ENCODE measurements around the gene GPHN.
"Not testable (repeated sequence)": the region's sequence is repeated elsewhere in the genome, so short reads cannot be mapped to it uniquely, and the experiment has no call there.

The GPHN gene

DNA sequence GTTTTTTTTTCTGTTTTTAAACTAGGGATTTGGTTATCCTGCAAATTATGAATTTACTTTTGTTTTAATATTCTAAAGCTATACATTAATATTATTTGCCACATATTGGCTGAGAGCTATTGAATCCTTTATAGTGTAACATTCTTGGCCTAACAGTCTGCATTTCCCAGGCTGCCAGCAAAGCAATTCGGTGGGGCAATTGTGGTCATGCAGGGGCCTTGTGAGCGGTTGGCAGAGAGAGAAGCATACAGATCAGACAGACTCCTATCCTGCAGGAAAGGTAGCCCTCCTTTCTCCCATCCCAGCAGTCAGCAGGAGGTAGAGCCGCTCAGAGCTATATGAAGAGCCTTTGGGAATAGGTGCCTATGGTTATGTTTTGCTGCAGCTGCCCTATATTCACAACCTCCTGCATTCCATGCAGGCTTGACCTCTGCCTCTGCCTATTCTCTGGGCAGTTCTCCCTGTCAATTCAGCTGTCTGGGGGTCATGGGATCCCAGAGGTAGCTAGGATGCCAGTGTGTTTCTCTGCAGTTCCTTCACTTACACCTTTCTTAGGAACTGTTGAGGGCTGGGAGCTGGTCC lies 144.7 kb downstream of the GPHN start:
- Histone ChIP-seq H3K27me3 (ENCODE audit: insufficient read depth, low read length) (no peaks in the 10 kb centered on the region), H3K4me1 (ENCODE audit: insufficient read depth, low read length) (peaks cover 33% of the 10 kb centered on the region), H2AFZ (ENCODE audit: low read depth, low read length) (no peak overlapping the region), H3K9me3 (ENCODE audit: low read length) (peaks cover 5% of the 10 kb centered on the region), H3K36me3 (ENCODE audit: insufficient read depth, low read length) (no peaks in the 10 kb centered on the region), H3K4me3 (ENCODE audit: low read length) (no peak overlapping the region)

DNA sequence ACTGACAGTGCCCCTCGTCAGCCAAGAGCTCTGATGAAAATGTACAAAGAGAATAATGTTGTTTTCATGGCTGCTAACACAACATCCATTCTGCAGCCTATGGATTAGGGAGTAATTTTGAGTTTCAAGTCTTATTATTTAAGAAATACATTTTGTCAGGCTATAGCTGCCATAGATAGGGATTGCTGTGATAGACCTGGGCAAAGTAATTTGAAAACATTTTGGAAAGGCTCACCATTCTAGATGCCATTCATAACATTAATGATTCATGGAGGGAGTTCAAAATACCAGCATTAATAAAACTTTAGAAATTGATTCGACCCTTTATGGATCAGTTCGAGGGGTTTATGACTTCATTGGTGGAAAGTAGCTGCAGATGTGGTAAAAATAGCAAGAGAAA lies 149.8 kb downstream of the GPHN start:
- H3K4me3 ChIP-seq (ENCODE audit: low read length), result no peak overlapping the region
- H3K9me3 ChIP-seq (ENCODE audit: low read length), result peaks cover 24% of the 10 kb centered on the region

DNA sequence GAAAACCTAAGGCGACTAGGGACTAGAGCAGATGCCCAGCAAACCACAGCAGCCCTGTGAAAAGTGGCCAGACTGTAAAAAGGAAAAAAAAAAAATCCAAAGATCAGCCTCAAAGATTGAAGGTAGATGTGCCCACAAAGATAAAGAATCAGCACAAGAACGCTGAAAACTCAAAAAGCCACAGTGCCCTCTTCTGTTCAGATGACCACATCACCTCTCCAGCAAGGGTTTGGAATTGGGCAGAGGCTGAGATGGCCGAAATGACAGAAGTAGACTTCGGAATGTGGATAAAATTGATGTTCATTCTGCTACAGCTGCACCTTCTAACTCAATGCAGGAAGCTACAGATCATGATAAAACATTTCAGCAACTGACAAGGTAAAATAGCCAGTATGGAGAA lies 154.4 kb downstream of the GPHN start:
- no peak overlapping the region for H2AFZ ChIP-seq (ENCODE audit: low read depth, low read length)
- no peaks in the 10 kb centered on the region for H3K4me1 ChIP-seq (ENCODE audit: insufficient read depth, low read length)
- no peak overlapping the region for H3K4me3 ChIP-seq (ENCODE audit: low read length)
- H3K36me3 ChIP-seq (ENCODE audit: insufficient read depth, low read length), result no peaks in the 10 kb centered on the region
- H3K27me3 ChIP-seq (ENCODE audit: insufficient read depth, low read length), result no peaks in the 10 kb centered on the region
- H3K9me3 ChIP-seq (ENCODE audit: low read length), result peaks cover 22% of the 10 kb centered on the region

More for the DNA sequence above, 149.8 kb downstream of the GPHN start:
- peaks cover 3% of the 10 kb centered on the region for H3K4me1 ChIP-seq (ENCODE audit: insufficient read depth, low read length)
- no peak overlapping the region for H2AFZ ChIP-seq (ENCODE audit: low read depth, low read length)
- H3K27me3 ChIP-seq (ENCODE audit: insufficient read depth, low read length), result no peaks in the 10 kb centered on the region
- no peaks in the 10 kb centered on the region for H3K36me3 ChIP-seq (ENCODE audit: insufficient read depth, low read length)

DNA sequence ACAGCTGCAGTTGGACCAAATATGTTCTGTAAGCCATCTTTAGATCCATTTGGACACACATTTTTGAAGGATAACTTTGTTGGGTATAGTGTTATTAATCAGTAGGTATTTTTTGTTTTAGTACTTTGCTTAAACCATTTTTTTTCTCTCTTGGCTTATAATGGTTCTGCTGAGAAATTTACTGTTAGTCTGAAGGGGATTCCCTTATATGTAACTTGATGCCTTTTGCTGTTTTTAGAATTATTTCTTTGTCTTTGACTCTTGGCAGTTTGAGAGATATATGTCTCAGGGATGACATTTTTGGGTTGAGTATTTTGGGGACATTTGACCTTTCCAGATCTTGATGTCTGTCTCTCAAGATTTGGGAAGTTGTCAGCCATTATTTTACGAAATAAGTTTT lies 169.8 kb downstream of the GPHN start:
- Histone ChIP-seq H2AFZ (ENCODE audit: low read depth, low read length) (no peak overlapping the region), H3K27me3 (ENCODE audit: insufficient read depth, low read length) (no peaks in the 10 kb centered on the region), H3K9me3 (ENCODE audit: low read length) (peaks cover 9% of the 10 kb centered on the region), H3K4me1 (ENCODE audit: insufficient read depth, low read length) (no peaks in the 10 kb centered on the region), H3K36me3 (ENCODE audit: insufficient read depth, low read length) (no peaks in the 10 kb centered on the region), H3K4me3 (ENCODE audit: low read length) (no peak overlapping the region)

DNA sequence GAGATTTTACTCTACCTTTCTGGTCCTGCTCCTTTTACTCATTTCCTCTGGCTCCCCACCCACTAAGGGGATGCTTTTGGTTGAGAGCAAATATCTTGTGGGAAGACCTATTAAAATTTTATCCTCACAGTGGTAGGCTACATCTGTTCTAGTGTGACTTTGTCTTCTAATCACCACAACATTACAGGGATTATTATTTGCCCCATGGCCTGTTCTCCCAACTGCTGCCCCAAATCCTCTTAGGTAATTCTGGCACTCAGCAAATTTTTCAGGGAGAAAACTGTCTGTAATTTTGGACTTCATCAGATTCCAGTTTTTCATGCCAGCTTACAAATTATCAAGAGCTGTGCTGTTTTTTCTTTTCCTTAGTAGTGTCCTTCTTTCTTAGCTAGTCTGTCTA lies 172.3 kb downstream of the GPHN start:
- Histone ChIP-seq H3K27me3 (ENCODE audit: insufficient read depth, low read length) (no peaks in the 10 kb centered on the region), H2AFZ (ENCODE audit: low read depth, low read length) (no peak overlapping the region), H3K36me3 (ENCODE audit: insufficient read depth, low read length) (no peaks in the 10 kb centered on the region), H3K4me1 (ENCODE audit: insufficient read depth, low read length) (no peaks in the 10 kb centered on the region), H3K9me3 (ENCODE audit: low read length) (peaks cover 7% of the 10 kb centered on the region), H3K4me3 (ENCODE audit: low read length) (no peak overlapping the region)

DNA sequence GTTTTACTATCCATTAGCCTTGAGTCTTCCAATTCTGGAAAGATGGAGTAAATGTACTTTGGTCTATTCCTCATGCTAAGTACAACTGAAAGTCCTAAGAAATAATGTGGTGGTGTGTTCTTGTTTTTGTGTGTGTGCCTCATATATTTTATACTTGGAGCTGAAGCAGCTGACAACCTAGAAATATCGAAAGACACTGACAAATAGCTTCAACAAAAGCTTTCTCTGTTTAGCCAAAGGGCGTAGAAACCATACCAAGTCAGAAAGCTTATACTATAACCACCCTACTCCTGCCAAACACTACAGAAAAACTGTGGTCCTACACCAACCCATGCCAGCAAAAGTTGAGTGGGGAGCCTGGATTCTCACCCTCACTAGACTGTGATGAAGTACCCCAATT lies 188.4 kb downstream of the GPHN start:
- H3K27me3 ChIP-seq (ENCODE audit: insufficient read depth, low read length), result no peaks in the 10 kb centered on the region
- no peaks in the 10 kb centered on the region for H3K4me1 ChIP-seq (ENCODE audit: insufficient read depth, low read length)
- H3K9me3 ChIP-seq (ENCODE audit: low read length), result peaks cover 4% of the 10 kb centered on the region
- H3K36me3 ChIP-seq (ENCODE audit: insufficient read depth, low read length), result peaks cover 3% of the 10 kb centered on the region
- H3K4me3 ChIP-seq (ENCODE audit: low read length), result no peak overlapping the region
- no peak overlapping the region for H2AFZ ChIP-seq (ENCODE audit: low read depth, low read length)

DNA sequence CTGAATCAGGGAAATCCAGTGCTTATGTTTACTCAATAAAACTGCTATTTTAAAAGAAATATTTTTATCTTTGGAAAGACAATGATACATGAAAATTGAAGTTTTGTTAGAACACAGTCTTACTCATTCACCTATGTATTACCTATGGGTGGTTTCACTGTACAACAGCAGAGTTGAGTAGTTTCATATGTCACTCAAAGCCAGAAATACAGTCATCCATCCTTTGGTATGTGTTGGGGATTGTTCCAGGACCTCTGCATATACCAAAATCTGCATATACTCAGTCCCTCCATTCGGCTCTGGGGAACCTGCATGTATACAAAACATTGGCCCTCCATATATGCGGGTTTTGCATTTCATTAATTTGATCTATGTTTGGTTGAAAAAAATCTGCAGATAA lies 190.6 kb downstream of the GPHN start:
- Histone ChIP-seq H2AFZ (ENCODE audit: low read depth, low read length) (no peak overlapping the region), H3K4me3 (ENCODE audit: low read length) (no peak overlapping the region), H3K4me1 (ENCODE audit: insufficient read depth, low read length) (no peaks in the 10 kb centered on the region), H3K27me3 (ENCODE audit: insufficient read depth, low read length) (no peaks in the 10 kb centered on the region), H3K9me3 (ENCODE audit: low read length) (peaks cover 10% of the 10 kb centered on the region), H3K36me3 (ENCODE audit: insufficient read depth, low read length) (peaks cover 3% of the 10 kb centered on the region)

DNA sequence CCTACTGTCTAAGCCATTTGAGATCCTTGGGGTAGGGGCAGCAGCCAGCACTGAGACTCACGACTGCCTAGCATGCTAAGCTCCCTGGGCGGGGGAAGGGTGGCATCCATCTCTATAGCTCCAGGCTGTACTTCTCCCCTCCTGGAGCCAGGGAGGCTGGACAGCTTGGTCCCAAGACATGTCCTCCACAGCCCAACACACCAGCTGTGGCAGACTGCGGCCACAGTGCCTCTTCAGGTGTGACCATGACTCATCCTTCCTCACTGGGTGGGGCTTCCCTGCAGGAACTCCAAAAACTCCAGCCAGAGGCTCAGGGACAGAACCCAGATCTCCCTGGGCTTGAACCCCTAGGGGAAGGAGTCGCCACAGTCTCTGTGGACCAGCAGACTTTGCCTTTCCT lies 193.9 kb downstream of the GPHN start:
- Histone ChIP-seq H3K4me1 (ENCODE audit: insufficient read depth, low read length) (no peaks in the 10 kb centered on the region), H3K36me3 (ENCODE audit: insufficient read depth, low read length) (no peaks in the 10 kb centered on the region), H3K9me3 (ENCODE audit: low read length) (peaks cover 8% of the 10 kb centered on the region), H3K4me3 (ENCODE audit: low read length) (no peak overlapping the region), H3K27me3 (ENCODE audit: insufficient read depth, low read length) (no peaks in the 10 kb centered on the region), H2AFZ (ENCODE audit: low read depth, low read length) (no peak overlapping the region)

DNA sequence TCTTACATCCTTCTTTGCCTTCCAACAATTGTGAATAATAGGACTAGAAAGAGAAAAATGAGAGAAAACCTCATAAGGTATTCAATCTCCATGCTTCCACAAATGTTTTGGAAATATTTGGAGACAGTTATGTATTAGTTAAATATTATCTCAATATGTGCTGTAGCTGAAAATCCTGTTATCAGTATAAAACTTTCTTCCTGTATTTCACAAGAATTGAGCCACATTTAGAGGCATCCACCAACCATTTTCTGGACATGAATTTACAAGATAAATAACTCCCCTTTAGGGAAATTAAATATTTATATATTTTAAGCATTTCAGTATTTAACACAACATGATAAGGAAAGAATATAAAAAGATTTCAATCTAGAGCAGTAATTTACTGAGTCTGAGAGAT lies 200.3 kb downstream of the GPHN start:
- no peak overlapping the region for H2AFZ ChIP-seq (ENCODE audit: low read depth, low read length)
- no peak overlapping the region for H3K4me3 ChIP-seq (ENCODE audit: low read length)
- H3K9me3 ChIP-seq (ENCODE audit: low read length), result no peaks in the 10 kb centered on the region
- no peaks in the 10 kb centered on the region for H3K27me3 ChIP-seq (ENCODE audit: insufficient read depth, low read length)
- H3K36me3 ChIP-seq (ENCODE audit: insufficient read depth, low read length), result no peaks in the 10 kb centered on the region
- no peaks in the 10 kb centered on the region for H3K4me1 ChIP-seq (ENCODE audit: insufficient read depth, low read length)

DNA sequence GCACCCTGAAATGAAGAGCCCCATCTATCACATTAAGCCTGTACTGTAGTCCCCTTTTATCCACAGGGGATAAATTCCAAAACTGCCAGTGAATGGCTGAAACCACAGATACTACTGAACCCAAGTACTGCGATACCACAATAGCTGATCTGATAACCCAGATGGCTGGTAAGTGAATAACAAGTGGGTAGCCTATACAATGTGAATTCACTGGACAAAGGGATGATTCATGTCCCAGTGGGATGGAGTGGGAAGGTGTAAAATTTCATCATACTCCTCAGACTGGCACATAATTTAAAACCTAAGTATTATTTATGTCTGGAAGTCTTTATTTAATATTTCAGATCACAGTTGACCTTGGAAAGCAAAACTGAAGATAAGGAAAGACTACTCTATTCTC lies 201.3 kb downstream of the GPHN start:
- Histone ChIP-seq H3K27me3 (ENCODE audit: insufficient read depth, low read length) (no peaks in the 10 kb centered on the region), H3K4me1 (ENCODE audit: insufficient read depth, low read length) (no peaks in the 10 kb centered on the region), H3K4me3 (ENCODE audit: low read length) (no peak overlapping the region), H3K9me3 (ENCODE audit: low read length) (no peaks in the 10 kb centered on the region), H2AFZ (ENCODE audit: low read depth, low read length) (no peak overlapping the region), H3K36me3 (ENCODE audit: insufficient read depth, low read length) (no peaks in the 10 kb centered on the region)

DNA sequence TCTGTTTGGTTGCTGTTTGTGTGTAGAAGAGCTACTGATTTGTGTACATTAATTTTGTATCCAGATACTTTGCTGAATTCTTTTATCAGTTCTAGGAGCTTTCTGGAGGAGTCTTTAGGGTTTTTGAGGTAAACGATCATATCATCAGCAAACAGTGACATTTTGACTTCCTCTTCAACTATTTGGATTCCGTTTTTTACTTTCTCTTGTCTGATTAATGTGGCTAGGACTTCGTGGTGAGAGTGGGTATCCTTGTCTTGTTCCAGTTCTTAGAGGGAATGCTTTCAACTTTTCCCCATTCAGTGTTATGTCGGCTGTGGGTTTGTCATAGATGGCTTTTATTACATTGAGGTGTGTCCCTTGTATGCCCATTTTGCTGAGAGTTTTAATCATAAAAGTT lies 206.3 kb downstream of the GPHN start:
- H3K27me3 ChIP-seq (ENCODE audit: insufficient read depth, low read length), result not testable (repeated sequence)

DNA sequence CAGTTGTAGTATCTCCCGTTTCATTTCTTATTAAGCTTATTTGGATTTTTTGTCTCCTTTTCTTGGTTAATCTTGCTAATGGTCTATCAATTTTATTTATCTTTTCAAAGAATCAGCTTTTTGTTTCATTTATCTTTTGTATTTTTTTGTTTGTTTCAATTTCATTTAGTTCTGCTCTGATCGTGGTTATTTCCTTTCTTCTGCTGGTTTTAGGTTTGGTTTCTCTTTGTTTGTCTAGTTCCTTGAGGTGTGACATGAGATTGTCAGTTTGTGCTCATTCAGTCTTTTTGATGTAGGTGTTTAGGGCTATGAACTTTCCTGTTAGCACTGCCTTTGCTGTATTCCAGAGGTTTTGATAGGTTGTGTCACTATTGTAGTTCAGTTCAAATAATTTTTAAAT lies 207.4 kb downstream of the GPHN start:
- not testable (repeated sequence) for H3K9me3 ChIP-seq (ENCODE audit: low read length); H3K4me1 ChIP-seq (ENCODE audit: insufficient read depth, low read length); H3K36me3 ChIP-seq (ENCODE audit: insufficient read depth, low read length); H3K4me3 ChIP-seq (ENCODE audit: low read length); H3K27me3 ChIP-seq (ENCODE audit: insufficient read depth, low read length); H2AFZ ChIP-seq (ENCODE audit: low read depth, low read length)

More for the DNA sequence above, 206.3 kb downstream of the GPHN start:
- not testable (repeated sequence) for H3K9me3 ChIP-seq (ENCODE audit: low read length); H3K4me1 ChIP-seq (ENCODE audit: insufficient read depth, low read length); H3K36me3 ChIP-seq (ENCODE audit: insufficient read depth, low read length); H2AFZ ChIP-seq (ENCODE audit: low read depth, low read length); H3K4me3 ChIP-seq (ENCODE audit: low read length)

DNA sequence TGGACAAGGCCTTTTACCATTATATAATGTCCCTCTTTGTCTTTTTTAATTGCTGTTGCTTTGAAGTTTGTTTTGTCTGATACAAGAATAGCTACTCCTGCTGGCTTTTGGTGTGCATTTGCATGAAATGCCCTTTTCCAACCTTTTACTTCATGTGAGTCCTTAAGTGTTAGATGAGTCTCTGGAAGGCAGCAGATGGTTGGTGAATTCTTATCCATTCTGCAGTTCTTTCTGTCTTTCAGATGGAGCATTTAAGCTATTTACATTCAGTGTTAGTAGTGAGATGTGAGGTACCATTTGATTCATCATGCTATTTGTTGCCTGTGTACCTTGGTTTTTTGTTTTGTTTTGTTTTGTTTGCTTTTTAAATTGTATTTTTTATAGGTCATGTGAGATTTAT lies 208.3 kb downstream of the GPHN start:
- Histone ChIP-seq H3K9me3 (ENCODE audit: low read length) (no peaks in the 10 kb centered on the region), H3K4me3 (ENCODE audit: low read length) (no peak overlapping the region), H3K36me3 (ENCODE audit: insufficient read depth, low read length) (no peaks in the 10 kb centered on the region), H3K4me1 (ENCODE audit: insufficient read depth, low read length) (no peaks in the 10 kb centered on the region), H2AFZ (ENCODE audit: low read depth, low read length) (no peak overlapping the region), H3K27me3 (ENCODE audit: insufficient read depth, low read length) (no peaks in the 10 kb centered on the region)

DNA sequence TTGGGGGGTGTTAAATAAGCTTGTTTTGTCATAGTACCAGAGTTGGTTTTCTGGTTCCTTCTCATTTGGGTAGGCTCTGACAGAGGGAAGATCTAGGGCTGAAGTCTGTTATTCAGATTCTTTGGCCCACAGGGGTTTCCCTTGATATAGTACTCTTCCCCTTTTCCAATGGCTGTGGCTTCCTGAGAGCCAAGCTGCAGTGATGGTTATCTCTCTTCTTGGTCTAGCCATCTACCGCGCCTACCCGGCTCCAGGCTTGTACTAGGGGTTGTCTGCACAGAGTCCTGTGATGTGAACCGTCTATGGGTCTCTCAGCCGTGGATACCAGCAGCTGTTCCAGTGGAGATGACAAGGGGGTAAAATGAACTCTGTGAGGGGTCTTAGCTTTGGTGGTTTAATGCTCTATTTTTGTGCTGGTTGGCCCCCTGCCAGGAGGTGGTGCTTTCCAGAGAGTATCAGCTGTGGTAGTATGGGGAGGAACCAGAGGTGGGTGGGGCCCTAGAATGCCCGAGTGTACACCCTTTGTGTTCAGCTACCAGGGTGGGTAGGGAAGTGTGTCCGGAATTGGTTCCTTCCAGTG lies 209.7 kb downstream of the GPHN start:
- no peaks in the 10 kb centered on the region for H3K27me3 ChIP-seq (ENCODE audit: insufficient read depth, low read length)
- no peaks in the 10 kb centered on the region for H3K36me3 ChIP-seq (ENCODE audit: insufficient read depth, low read length)
- H3K9me3 ChIP-seq (ENCODE audit: low read length), result no peaks in the 10 kb centered on the region
- no peak overlapping the region for H2AFZ ChIP-seq (ENCODE audit: low read depth, low read length)
- no peaks in the 10 kb centered on the region for H3K4me1 ChIP-seq (ENCODE audit: insufficient read depth, low read length)
- H3K4me3 ChIP-seq (ENCODE audit: low read length), result no peak overlapping the region

Measured in neuron (in vitro differentiated cells).